OCI-LY3 (cell line): ENCODE data around the gene DKK3.

Experiments used
- EZH2phosphoT487 ChIP-seq: fragments of 200-600 bp; shearing (Covaris generic); IDR thresholded peaks from 2 replicates; pipeline ENCODE4 v1.6.1; 2018; ENCODE audit warnings: antibody characterized with exemption, mixed run types, low read depth
- TF ChIP-seq, protein P1 (sequence below): fragments of 200-600, 300-600 bp; sonication (generic); IDR thresholded peaks from 2 replicates; pipeline ENCODE4 v1.5.1; 2014; ENCODE audit warnings: antibody characterized with exemption, low read length, low read depth

DNA sequence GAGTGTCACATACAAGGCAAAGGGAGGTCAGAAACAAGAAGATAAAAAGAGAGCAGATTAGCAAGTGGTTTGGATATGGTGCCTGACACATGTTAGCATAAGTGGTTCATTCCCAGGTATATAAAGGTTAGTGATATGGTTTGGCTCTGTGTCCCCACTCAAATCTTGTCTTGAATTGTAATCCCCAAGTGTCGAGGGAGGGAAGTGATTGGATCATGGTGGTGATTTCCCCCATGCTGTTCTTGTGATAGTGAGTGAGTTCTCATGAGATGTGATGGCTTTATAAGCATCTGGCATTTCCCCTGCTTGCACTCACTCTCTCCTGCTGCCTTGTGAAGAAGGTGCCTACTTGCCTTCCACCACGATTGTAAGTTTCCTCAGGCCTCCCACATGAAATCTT is 12.1 kb upstream of the DKK3 start:
- TF ChIP-seq, protein P1, sequence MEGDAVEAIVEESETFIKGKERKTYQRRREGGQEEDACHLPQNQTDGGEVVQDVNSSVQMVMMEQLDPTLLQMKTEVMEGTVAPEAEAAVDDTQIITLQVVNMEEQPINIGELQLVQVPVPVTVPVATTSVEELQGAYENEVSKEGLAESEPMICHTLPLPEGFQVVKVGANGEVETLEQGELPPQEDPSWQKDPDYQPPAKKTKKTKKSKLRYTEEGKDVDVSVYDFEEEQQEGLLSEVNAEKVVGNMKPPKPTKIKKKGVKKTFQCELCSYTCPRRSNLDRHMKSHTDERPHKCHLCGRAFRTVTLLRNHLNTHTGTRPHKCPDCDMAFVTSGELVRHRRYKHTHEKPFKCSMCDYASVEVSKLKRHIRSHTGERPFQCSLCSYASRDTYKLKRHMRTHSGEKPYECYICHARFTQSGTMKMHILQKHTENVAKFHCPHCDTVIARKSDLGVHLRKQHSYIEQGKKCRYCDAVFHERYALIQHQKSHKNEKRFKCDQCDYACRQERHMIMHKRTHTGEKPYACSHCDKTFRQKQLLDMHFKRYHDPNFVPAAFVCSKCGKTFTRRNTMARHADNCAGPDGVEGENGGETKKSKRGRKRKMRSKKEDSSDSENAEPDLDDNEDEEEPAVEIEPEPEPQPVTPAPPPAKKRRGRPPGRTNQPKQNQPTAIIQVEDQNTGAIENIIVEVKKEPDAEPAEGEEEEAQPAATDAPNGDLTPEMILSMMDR, result no peak
- TF ChIP-seq EZH2phosphoT487, result no peak
